Activated CD8-positive, alpha-beta memory T cell treated with anti-CD3 and anti-CD28 coated beads for 4 hours (primary cell): ENCODE data around the gene FOXA3.
A peak's percentile ranks its signal among the peaks of the same experiment; 100 is the strongest.

Experiments used
- DNase-seq, 2 donors: peaks; one replicate each; pipeline ENCODE4 v3.0.0-alpha.2; 2020; ENCODE audit warnings: low read depth in 2 of 2

The FOXA3 gene

GRCh38 chr19:45873219-45873772 is 9.2 kb downstream of the FOXA3 start:
- DNase-seq = no peak

DNA sequence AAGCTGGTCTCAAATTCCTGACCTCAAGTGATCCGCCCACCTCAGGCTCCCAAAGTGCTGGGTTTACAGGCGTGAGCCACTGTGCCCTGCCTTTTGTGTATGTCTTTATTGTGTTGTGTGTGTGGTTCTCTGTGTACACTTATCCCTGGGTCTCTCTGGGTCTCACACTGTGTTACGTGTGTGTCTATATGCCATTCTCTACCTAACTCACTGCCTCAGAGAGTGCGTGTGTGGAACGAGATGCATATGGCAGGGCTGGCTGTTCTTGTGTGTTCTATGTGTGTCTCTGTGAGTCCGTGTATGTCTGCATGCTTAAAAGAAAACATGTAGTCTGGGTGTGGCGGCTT is 10.5 kb downstream of the FOXA3 start:
- no peak for DNase-seq

DNA sequence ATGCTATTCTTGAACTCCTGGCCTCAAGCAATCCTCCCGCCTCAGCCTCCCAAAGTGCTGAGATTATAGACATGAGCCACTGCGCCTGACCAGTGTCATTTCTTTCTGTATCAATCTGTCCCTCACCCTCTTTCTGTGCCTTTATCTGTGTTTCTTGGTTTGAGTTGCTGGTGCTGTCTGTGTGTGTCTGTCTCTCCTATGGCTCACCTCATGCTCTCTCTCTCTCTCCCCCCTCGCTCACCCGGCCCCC is 12.0 kb downstream of the FOXA3 start:
- no peak for DNase-seq

DNA sequence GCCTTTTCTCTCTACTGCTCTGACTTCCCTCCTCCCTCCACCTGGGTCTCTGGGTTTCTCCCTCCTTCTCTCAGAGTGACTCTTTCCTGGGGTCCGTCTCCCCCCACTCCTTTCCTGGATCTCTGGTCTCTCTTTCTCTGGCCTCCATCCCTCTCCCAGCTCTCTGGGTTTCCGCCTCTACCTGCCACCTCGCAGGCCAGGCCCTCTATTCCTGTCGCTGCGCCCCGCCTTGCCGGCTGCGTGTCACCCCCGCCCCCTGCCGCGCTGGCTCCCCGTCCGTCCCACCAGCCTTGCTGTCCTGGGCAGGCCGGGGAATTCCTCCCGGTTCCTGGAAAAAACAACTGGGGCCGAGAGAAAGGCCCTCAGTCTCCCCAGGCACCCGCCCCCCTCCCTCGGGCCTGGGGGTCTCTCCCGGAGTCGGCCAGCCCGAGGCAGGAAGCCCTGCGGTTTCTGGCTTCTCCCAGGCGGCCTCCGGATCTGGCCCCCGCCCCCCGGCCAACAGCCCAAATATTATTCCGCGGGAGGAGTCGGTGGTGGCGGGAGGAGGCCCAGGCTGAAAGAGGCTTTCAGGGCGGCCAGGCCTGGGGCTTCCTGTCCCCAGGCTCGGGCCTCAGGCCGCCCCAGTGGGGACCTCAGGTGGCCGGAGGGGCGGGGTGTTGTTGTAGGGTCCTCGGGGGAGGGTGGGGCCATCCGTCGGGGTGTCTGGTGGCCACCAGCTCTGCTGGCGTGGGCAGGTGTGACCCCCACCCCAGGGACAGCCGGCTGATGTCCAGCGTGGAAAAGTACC is 12.5 kb downstream of the FOXA3 start:
- no peak for DNase-seq

GRCh38 chr19:45878043-45878794 is 14.1 kb downstream of the FOXA3 start:
- no peak for DNase-seq

DNA sequence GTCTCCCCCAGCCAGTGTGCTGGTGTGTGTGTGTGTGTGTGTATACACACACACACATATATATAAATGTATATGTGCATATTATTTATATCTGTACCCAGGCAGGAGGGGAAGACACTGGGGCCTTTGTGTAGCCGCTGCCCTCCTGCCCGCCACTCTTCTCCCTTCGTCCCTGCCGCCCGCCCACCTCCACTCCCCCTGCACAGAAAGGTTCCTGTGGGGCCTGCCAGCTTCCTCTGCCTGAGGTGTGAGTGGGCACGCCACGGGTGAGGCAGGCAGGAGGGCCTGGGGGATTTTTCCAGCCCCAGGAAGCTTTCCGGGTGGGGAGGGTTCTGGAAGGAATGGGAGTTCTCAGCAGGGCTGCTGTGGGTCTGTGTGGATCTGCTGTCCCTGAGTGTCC is 14.9 kb downstream of the FOXA3 start:
- DNase-seq = no peak

- DNase-seq = no peak
Observed at GRCh38 chr19:45879971-45880370, 15.8 kb downstream of the FOXA3 start.

GRCh38 chr19:45881082-45881908 is 17.2 kb downstream of the FOXA3 start:
- no peak for DNase-seq

- no peak for DNase-seq
Observed at GRCh38 chr19:45881909-45882528, 17.9 kb downstream of the FOXA3 start.

DNA sequence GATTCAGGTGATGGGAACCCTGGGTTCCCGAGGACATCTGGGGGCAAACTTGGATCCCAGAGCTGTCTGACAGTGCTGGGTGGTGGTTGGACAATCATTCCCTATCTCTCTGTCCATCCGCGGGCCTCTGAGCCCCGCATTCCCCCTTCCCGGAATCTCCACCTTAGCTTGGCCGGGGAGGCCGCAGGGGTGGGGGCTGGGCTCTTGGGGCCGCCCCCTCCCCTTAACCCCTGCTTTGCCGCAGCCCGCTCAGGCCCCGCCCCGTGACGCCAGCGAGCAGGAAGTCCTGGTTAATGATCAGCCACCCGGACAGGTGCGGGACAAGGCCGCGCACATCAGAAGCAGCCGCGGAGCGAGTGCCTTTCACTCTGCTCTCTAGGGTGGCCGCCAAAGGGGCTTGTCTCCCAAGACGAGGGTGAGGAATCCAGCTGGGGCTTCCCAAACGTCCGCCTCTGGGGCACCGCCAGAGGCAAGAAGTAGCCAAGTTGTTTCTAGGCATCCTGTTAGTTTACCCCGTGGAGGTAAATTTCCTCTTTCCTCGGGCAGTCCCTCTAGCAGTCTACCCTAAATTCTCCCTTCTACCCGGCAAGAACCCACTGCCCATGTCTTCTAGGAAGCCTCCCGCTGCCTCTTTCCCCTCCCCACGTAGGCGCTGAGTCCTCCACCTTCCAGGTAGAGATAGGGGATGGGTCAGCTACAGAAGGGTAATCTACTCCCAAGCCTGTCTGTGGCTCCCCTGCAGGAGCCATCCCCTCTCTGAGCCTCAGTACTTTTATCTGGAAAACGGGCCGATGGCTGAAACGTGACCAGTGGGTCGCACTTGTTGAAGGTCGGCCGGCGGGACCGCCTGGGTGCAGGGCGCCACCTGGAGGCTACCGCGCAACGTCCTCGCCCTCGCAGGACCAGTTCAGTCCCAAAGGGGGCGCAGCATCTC is 18.8 kb downstream of the FOXA3 start:
- peak; percentile 62 to 66 for DNase-seq

GRCh38 chr19:45883586-45883880 is 19.4 kb downstream of the FOXA3 start:
- DNase-seq = no peak

- DNase-seq = no peak
Observed at GRCh38 chr19:45883881-45884681, 20.0 kb downstream of the FOXA3 start.

- no peak for DNase-seq
Observed at GRCh38 chr19:45884682-45885555, 20.8 kb downstream of the FOXA3 start.

DNA sequence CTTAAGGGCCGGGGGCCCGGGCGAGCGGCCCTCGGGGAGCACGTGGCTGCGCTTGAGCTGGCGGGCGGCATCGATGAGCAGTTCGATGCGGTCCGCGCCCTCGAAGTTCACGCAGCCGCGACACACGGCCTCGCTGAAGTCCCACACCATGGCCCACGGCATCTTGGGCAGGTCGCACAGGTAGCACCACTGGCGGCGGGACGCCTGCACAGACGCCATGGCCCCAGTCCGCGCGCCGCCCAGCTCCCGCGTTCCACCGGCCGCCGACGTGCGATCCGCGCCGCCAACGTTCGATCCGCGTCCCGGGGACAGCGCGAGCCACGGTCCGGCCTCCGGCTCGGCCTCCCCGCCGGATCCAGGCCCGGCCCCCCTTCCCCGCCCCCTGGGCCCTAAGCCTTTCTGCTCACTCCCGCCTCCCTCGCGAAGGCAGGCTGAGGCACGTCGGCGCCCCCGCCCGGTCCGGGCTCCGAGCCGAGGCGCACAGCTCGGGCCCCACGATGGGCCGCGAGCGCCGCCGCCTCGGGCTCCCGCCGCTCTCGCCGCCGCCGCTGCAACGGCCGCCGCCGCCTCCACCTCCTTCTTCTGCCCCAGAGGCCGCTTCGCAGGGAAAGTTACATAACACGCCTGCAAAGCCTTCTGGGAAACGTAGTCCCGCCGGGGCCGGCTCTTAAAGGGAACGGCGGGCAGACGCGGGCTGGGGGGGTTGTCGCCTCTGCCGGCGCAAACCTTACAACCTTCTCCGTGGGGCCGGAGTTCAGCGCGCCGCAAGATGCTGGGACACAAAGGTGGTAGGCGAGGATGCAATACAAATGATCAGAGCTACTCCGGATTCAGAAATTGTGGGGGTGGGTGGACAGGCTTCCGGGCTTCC is 21.7 kb downstream of the FOXA3 start, which contains the start of gene IRF2BP1:
Gene IRF2BP1, minus strand, starts transcription at position 586 of the 871 bp plus-strand sequence. Its CDS starts 367 bp downstream, at position 219.
- peak; percentile 71 to 76 for DNase-seq

GRCh38 chr19:45886427-45887199 is 22.5 kb downstream of the FOXA3 start:
- DNase-seq = peak; percentile 75 to 80

DNA sequence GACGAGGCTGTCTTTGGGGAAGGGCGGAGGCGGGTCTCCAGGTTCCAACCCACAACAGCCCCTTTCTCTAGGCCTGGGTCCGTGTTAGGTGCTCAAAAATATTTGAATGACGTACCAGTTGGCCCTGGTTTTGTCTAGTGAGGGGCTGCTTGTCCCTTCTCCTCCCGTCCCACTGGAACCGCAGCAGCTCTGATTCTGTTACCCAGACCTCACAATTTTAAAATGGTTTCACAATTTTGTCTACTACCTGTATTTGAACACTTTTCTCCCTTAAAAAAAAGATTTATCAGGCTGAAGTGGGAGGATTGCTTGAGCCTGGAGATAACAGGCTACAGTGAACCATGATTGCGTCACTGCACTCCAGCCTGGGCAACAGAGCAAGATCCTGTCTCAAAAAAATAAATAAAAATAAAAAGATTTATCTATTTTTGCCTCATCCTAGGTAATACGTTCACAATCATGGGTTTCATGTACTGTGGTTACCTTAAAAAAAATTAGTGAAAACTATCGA is 23.1 kb downstream of the FOXA3 start:
- DNase-seq = no peak
